LoVo (cell line): Measurements from ENCODE around the gene LAT.
"Not testable (repeated sequence)": the region's sequence is repeated elsewhere in the genome, so short reads cannot be mapped to it uniquely, and the experiment has no call there.

ENCODE experiments used
- DNase-seq: peaks from one replicate; pipeline ENCODE4 v3.0.0-alpha.2; 2016; ENCODE audit warnings: low spot score

The LAT gene

GRCh38 chr16:28977703-28978662 is 6.9 kb upstream of the LAT start:
- no peak for DNase-seq

DNA sequence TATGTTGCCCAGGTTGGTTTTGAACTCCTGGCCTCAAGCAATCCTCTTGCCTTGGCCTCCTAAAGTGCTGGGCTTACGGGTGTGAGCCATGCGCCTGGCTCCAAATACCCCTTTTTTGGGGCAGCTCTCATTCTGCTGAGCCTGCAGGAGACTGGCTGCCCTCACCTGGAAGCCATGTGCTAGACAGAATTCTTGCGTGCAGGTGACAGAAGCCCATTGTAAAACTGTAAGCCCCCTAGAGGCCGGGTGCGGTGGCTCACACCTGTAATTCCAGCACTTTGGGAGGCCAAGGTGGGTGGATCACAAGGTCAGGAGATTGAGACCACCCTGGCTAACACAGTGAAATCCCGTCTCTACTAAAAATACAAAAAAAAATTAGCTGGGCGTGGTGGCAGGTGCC is 4.5 kb upstream of the LAT start:
- DNase-seq: not testable (repeated sequence)

- no peak for DNase-seq
Measured at GRCh38 chr16:28980929-28981328, 3.9 kb upstream of the LAT start.

GRCh38 chr16:28981517-28981916 is 3.3 kb upstream of the LAT start:
- DNase-seq: no peak

DNA sequence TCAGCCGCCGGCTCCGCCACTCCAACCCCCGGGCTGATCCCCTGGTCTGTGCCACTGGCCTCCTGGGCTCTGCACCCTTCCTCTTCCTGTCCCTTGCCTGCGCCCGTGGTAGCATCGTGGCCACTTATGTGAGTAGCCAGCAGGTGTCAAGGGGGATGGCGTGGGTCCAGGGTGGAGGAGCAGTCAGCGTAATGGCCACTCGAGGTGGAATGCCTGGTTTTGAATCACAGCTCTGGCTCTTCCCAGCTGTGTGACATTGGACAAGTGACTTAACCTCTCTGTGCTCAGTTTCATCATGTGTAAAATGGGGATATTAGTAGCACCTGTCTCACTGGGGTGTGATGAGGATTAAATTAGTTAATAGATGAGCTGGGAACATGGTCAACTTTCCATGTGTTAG is 2.4 kb upstream of the LAT start:
- no peak for DNase-seq

GRCh38 chr16:28982949-28983348 is 1.9 kb upstream of the LAT start:
- DNase-seq: no peak

DNA sequence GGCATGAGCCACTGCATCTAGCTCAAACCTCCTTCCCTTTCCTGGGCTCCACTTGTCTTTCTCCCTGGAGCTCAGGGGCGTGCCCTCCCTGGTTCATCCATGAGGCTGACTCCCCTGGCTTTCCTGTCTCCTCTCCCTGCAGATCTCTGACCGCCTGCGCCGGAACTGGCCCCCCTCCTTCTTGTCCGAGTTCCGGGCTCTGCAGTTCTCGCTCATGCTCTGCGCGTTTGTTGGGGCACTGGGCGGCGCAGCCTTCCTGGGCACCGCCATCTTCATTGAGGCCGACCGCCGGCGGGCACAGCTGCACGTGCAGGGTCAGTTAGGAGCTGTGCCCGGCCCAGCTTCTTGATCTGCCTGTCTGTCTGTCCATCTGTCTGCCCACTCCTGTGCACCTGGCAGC is 1.2 kb upstream of the LAT start:
- DNase-seq: no peak

DNA sequence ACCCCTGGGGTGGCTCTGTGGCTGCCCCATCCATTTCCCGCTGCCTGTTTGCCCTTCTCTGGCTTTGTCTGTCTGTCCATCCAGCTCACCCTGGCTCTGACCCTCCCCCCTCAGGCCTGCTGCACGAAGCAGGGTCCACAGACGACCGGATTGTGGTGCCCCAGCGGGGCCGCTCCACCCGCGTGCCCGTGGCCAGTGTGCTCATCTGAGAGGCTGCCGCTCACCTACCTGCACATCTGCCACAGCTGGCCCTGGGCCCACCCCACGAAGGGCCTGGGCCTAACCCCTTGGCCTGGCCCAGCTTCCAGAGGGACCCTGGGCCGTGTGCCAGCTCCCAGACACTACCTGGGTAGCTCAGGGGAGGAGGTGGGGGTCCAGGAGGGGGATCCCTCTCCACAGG is 761 bp upstream of the LAT start:
- DNase-seq: no peak

DNA sequence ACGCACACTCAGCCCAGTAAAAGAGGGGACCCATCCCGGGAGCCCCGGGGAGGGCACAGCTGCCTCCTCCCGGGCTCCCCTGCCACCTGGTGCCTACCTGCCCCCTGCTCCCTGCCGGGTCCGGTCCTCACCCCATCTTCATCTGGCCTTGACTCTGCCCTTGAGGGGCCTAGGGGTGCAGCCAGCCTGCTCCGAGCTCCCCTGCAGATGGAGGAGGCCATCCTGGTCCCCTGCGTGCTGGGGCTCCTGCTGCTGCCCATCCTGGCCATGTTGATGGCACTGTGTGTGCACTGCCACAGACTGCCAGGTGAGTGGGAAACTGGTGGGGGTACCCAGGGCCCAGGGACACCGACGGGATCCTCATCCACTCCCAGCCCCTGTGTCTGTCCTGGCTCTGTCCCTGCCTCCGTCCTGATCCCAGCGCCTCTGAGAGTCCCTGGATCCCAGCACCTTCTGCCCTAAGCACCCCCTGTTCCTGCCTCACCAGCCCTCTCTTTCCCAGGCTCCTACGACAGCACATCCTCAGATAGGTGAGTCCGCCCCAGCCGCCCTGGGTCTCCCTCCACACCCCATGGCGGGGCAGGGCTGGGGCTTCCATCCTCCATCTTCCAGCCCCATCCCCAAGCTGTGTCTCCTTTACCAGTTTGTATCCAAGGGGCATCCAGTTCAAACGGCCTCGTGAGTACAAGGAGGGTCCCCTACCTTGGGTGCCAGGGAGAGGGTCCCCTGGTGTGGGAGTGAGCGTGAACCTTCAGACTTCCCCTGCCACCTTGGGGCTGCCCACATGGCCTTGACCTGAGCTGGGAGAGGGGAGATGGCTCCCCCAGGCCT is 574 bp downstream of the LAT start:
- no peak for DNase-seq

- no peak for DNase-seq
Measured at GRCh38 chr16:28986046-28986445, 1.2 kb downstream of the LAT start.

- no peak for DNase-seq
Measured at GRCh38 chr16:28986492-28986891, 1.6 kb downstream of the LAT start.

DNA sequence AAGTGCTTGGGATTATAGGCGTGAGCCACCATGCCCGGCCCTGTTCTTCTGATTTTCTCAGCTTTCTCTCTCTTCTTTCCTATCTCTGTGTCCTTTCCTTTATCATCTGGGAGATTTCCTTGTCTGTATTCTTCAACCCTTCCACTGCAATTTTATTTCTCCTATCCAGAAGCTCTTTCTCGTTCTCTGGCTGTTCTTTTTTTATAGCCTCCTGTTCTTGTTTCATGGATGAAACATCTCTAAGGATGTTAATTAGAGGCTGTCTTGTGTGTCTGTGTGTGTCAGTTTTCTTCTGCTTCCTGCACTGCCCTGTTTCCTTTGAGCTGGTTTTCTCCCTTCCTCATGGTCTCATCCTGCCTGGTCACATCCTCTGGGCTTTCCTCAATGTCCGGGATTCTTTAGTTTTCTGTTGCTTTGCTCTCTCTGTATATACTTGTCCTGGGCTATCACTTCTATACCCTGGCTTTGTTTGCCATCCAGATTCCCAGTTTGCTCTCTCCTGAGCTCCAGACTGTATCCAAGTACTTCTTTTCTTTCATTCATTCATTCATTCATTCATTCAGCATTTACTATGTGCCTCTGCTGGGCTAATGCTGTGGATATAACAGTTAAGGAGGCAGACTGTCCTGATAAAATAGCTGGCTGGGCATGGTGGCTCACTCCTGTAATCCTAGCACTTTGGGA is 2.5 kb downstream of the LAT start:
- DNase-seq: no peak

GRCh38 chr16:28989363-28989762 is 4.5 kb downstream of the LAT start:
- no peak for DNase-seq

DNA sequence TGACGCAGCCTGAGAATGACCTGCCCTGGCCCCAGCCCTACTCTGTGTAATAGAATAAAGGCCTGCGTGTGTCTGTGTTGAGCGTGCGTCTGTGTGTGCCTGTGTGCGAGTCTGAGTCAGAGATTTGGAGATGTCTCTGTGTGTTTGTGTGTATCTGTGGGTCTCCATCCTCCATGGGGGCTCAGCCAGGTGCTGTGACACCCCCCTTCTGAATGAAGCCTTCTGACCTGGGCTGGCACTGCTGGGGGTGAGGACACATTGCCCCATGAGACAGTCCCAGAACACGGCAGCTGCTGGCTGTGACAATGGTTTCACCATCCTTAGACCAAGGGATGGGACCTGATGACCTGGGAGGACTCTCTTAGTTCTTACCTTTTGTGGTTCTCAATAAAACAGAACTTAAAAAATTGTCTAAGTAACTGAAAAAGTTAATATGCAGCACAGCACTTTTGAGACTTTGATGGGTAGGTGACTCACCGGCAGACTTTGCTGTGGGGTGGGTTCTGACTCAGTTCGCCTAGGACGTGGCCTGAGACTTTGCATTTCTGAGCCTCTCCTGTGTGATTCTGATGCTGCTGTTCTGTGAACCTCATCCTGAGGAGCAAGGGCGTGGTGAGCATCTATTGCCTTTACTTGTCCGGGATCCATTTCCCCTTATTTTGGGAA is 5.7 kb downstream of the LAT start:
- DNase-seq: no peak

DNA sequence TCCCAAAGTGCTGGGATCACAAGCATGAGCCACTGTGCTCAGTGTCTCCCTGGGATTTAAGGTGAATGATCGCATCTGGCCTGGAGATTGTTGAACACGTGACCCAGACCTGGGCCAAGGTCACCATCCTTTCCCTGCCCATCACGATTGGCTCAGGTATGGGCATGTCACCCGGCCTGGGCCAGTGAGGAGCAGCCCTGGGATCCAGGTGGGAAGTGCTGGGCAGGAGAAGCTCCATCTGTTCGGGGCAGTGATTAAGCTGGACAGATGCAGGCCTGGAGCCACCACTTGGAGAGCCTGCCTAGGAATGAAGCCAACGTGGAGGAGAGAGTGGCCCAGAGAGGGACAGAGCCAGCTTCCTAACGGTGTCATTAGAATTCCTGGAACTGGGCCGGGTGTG is 6.8 kb downstream of the LAT start:
- DNase-seq: no peak

DNA sequence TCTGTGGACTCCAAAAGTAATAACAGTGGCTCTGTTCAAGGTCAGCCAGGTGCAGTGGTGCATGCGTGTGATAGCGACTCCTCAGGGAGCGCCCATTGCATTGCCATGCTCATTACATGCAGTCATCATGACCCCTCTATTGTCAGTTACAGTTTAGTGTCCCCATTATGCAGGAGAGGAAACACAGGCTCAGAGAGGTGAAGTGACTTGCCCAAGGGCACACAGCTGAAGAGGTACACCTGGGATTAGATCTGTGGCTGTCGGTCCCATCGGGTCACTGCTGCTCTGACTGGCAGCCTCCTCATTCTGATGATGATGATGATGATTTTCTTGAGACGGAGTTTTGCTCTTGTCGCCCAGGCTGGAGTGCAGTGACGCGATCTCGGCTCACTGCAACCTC is 7.6 kb downstream of the LAT start:
- DNase-seq: no peak

GRCh38 chr16:28998837-28999236 is 14.0 kb downstream of the LAT start:
- DNase-seq: no peak

DNA sequence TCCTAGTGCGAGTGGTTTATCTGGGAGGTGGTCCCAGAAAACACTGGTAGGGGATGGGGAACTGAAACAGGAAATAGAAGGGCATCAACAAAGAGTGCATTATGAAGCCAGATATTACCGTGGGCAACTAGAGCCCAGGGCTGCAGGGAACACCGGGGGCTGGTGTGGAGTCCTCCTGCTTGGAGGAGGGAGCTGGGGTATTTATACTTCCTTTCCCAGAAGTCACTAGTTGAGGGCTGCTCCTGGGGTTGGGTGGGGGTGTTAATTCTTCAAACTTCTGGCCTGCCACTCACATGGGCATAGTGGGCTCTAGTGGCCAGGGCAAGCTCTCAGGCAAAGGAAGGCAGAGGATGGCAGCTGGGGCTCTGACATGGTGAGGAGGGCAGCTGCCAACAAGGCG is 14.7 kb downstream of the LAT start:
- no peak for DNase-seq

GRCh38 chr16:29000019-29000418 is 15.2 kb downstream of the LAT start:
- no peak for DNase-seq

DNA sequence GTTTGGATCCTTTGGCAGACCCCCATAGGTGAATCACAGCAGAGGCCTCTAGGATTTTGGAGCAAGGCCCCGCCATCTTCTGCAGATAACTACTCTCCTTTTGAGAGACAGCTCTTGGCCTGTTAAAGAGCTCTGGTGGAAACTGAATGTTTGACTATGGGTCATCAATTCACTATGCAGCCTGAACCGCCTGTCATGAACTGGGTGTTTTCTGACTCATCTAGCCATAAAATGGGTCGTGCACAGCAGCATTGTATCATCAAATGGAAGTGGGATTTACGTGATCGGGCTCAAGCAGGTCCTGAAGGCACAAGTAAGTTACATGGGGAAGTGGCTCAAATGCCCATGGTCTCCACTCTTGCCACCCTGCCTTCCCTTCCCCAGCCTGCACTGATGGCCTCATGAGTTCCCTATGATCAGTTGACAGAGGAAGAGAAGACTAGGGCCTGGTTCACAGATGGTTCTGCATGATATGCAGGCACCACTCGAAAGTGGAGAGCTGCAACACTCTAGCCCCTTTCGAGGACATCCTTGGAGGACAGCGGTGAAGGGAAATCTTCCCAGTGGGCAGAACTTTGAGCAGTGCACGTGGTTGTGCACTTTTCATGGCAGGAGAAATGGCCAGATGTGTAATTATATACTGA is 19.8 kb downstream of the LAT start:
- DNase-seq: not testable (repeated sequence)
